ENCODE data around the gene BRI3BP.

Gene BRI3BP, protein sequence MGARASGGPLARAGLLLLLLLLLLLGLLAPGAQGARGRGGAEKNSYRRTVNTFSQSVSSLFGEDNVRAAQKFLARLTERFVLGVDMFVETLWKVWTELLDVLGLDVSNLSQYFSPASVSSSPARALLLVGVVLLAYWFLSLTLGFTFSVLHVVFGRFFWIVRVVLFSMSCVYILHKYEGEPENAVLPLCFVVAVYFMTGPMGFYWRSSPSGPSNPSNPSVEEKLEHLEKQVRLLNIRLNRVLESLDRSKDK

GRCh38 chr12:124993626-124994436 lies at the start of gene BRI3BP:
BRI3BP (plus strand) TSS chr12:124993645; CDS start chr12:124993791, 146 bp downstream.
- TF ChIP-seq JUND (IDR thresholded peaks at IDR 0.05; ENCODE audit: low read depth) = no peak
- DNase-seq (ENCODE audit: low read depth in 1 of 2, low spot score in 1 of 2) = peak; percentile 35 to 79
- in situ Hi-C loops (cut with HindIII; ENCODE audit: low pct_unique_long_range_greater_than_20kb, low sequenced_read_pairs) = no loop called here

DNA sequence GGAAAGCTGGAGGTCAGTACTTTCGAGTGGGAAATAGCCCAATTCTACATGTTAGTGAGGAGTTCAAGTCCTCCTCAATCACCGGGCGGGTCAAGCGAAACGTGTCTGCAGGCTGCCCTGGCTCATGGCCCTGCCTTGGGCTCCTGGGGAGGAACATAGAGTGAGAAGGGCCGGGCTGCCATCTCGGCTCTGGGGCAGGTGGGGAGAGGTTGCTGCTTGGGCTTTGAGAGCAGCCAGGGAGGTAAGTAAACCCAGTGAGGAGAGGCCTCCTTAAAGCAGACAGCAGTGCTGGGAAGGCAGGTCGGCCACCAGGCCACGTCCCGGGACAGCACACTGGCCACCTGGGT lies 47.0 kb upstream of the BRI3BP start:
- no peak for TF ChIP-seq JUND (IDR thresholded peaks at IDR 0.05; ENCODE audit: low read depth)
- no peak for DNase-seq (ENCODE audit: low read depth in 1 of 2, low spot score in 1 of 2)
- in situ Hi-C loops (cut with HindIII; ENCODE audit: low pct_unique_long_range_greater_than_20kb, low sequenced_read_pairs) = no loop called here

DNA sequence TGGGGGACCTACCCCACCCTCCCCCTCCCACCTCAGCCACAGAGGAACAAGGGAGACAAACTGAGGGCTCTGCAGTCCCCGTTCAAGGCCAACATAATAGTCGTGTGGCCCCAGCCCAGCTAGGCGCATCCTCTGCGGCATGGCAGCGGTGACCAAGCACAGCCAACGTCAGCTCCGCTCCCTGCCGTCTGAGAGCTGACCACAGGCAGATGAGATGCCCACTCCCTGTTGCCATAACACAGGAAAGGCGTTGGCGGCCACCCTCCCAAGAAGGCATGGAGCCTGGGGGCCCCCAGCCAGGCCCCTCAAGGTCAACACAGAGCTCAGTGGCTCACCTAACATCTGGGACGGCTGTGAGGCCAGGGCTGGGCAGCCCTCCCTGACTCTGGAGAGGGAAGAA lies 46.4 kb upstream of the BRI3BP start:
- in situ Hi-C loops (cut with HindIII; ENCODE audit: low pct_unique_long_range_greater_than_20kb, low sequenced_read_pairs) = no loop called here
- TF ChIP-seq JUND (IDR thresholded peaks at IDR 0.05; ENCODE audit: low read depth) = no peak
- no peak for DNase-seq (ENCODE audit: low read depth in 1 of 2, low spot score in 1 of 2)

DNA sequence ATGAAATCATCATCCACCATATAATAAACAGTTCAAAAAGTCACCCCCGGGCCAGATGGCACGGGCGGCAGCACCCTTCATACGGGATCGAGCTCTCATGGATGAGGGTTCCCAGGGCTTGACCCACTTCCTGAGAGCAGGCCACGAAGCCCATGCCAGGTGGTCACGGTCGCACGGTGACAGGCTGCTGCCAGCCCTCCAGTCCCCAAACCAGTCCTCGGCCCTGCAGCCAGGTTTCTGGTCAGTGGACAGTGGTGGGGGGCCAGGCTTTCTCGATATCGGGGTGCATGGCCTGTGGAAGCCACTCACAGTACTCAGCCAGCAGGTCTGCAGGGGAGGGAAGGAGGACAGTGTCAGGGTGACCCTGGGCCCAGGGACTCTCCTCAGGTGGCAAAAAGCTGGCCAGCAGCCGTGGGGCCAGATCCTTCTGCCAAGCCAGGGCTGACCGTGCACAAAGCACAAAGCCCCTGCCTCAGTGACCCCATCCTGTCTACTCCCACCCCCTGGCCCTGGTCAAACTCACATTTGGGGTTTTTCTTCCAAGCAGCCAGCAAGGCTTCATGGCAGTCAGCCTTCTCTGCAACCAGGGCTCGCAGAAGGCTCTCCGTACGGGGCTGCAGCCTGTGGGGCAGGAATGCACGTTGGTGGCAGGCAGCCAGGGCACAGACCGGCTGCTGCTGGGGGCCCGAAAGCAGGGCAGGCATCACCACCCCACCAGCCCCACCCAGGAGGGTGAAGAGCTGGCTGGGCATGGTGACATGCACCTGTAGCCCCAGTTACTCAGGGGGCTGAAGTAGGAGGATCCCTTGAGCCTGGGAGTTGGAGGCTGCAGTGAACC lies 45.7 kb upstream of the BRI3BP start:
- no peak for TF ChIP-seq JUND (IDR thresholded peaks at IDR 0.05; ENCODE audit: low read depth)
- in situ Hi-C loops (cut with HindIII; ENCODE audit: low pct_unique_long_range_greater_than_20kb, low sequenced_read_pairs) = no loop called here
- no peak for DNase-seq (ENCODE audit: low read depth in 1 of 2, low spot score in 1 of 2)

DNA sequence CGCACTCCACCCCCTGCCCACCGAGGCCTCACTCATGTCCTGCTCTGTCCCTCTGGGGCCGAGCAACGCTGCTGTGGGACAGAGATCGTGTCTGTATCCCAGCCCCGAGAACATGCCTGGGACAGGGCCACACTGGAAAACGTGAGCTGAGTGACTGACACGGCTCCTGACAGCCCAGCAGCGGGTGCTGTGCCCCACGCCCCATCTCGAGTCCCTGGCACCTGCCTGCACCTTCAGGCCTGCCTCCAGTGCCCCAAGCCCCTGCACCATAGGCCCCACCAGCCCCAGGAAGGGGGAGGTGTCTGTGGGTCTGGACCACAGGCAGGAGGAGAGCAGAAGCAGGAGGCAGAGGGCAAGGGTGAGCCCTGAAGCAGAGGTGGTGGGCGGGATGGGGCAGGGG lies 44.4 kb upstream of the BRI3BP start:
- in situ Hi-C loops (cut with HindIII; ENCODE audit: low pct_unique_long_range_greater_than_20kb, low sequenced_read_pairs) = no loop called here
- DNase-seq (ENCODE audit: low read depth in 1 of 2, low spot score in 1 of 2) = no peak
- TF ChIP-seq JUND (IDR thresholded peaks at IDR 0.05; ENCODE audit: low read depth) = no peak

DNA sequence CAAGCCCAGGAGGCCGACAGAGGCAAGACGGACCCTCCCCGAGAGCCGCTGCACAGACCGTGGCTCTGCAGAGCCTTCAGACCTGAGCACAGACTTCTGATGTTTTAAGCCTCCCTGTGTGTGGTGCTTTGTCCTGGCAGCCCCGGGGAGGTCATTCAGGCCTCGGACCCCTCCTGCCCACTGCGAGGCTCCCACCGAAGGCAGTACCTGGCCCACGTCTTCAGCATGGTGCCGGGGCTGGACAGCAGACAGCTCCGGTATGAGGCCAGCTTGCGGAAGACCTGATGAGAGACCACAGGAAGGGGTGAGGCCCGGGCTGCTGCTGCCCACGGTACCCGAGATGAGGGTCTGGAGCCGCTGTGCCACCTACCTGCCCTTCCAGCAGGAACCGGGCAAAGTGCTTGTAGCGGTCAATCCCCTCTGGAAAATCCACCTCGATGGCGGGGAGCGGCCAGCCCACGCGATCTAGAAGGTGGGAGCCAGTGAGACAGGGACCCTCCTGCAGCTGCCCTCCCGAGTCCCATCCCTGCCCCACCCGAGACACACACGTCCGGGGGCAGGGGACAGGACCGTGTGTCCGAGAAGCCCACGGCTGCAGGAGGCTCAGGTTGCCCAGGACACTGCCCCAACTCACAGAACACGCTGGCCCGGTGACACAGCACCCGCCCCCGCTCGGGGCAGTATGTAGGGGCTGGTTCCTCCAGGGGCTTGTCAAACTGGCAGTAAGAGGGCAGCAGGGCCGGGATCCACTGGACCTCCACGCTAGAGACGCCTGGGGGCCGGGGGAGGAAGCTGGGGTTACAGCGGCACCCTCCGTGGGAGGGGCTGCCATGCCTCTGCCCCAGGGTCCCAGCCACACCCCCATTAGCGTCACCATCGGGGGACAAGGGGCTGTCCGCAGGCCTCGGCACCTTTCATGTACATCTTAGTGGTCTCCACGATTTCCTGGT lies 43.4 kb upstream of the BRI3BP start:
- DNase-seq (ENCODE audit: low read depth in 1 of 2, low spot score in 1 of 2) = no peak
- in situ Hi-C loops (cut with HindIII; ENCODE audit: low pct_unique_long_range_greater_than_20kb, low sequenced_read_pairs) = no loop called here
- TF ChIP-seq JUND (IDR thresholded peaks at IDR 0.05; ENCODE audit: low read depth) = no peak

DNA sequence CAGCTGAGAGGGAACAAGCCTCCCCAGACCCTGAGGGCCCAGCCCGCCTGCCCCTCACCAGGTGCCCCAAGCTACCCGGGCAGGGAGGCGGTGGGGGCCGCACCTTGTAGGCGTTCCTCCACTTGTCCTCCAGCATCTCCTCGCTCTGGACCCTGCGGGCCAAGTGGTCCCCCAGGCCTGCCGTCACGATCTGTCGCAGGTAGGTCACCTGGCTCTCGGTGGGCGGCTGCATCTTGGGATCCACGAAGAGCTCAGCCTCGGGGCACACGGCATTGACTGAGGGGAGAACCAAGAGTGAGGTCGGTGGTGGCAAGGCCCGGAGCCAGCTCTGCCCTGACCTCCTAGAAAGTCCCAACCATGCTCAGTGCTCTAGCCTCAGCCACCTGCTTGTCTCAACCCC lies 41.1 kb upstream of the BRI3BP start:
- in situ Hi-C loops (cut with HindIII; ENCODE audit: low pct_unique_long_range_greater_than_20kb, low sequenced_read_pairs) = no loop called here
- no peak for DNase-seq (ENCODE audit: low read depth in 1 of 2, low spot score in 1 of 2)
- TF ChIP-seq JUND (IDR thresholded peaks at IDR 0.05; ENCODE audit: low read depth) = no peak

- no peak for TF ChIP-seq JUND (IDR thresholded peaks at IDR 0.05; ENCODE audit: low read depth)
- in situ Hi-C loops (cut with HindIII; ENCODE audit: low pct_unique_long_range_greater_than_20kb, low sequenced_read_pairs) = no loop called here
- no peak for DNase-seq (ENCODE audit: low read depth in 1 of 2, low spot score in 1 of 2)
Observed at GRCh38 chr12:124952801-124953200, 40.6 kb upstream of the BRI3BP start.

GRCh38 chr12:124953689-124954405 lies 39.6 kb upstream of the BRI3BP start:
- in situ Hi-C loops (cut with HindIII; ENCODE audit: low pct_unique_long_range_greater_than_20kb, low sequenced_read_pairs) = no loop called here

GRCh38 chr12:124954771-124955170 lies 38.7 kb upstream of the BRI3BP start:
- in situ Hi-C loops (cut with HindIII; ENCODE audit: low pct_unique_long_range_greater_than_20kb, low sequenced_read_pairs) = no loop called here
- DNase-seq (ENCODE audit: low read depth in 1 of 2, low spot score in 1 of 2) = no peak
- TF ChIP-seq JUND (IDR thresholded peaks at IDR 0.05; ENCODE audit: low read depth) = no peak

More at GRCh38 chr12:124953689-124954405, 39.6 kb upstream of the BRI3BP start:
- no peak for DNase-seq (ENCODE audit: low read depth in 1 of 2, low spot score in 1 of 2)
- TF ChIP-seq JUND (IDR thresholded peaks at IDR 0.05; ENCODE audit: low read depth) = no peak

- in situ Hi-C loops (cut with HindIII; ENCODE audit: low pct_unique_long_range_greater_than_20kb, low sequenced_read_pairs) = no loop called here
- DNase-seq (ENCODE audit: low read depth in 1 of 2, low spot score in 1 of 2) = no peak
- TF ChIP-seq JUND (IDR thresholded peaks at IDR 0.05; ENCODE audit: low read depth) = no peak
Observed at GRCh38 chr12:124956571-124956970, 36.9 kb upstream of the BRI3BP start.
